DND-41 (cell line): Measurements from ENCODE around the gene CIDEC.

Source experiments
- EZH2 ChIP-seq: IDR thresholded peaks from 3 replicates; pipeline ENCODE4 v1.6.1; 2012; ENCODE audit warnings: borderline replicate concordance, low read depth, mild to moderate bottlenecking, moderate library complexity, low read length, inconsistent platforms; ENCODE audit not compliant: severe bottlenecking
- TF ChIP-seq, protein P1 (sequence below): IDR thresholded peaks from 2 replicates; pipeline ENCODE4 v1.5.1; 2012; ENCODE audit warnings: borderline replicate concordance, low read length, moderate library complexity, mild to moderate bottlenecking; ENCODE audit not compliant: poor library complexity, severe bottlenecking; ENCODE audit errors: extremely low read depth

- TF ChIP-seq, protein P1, sequence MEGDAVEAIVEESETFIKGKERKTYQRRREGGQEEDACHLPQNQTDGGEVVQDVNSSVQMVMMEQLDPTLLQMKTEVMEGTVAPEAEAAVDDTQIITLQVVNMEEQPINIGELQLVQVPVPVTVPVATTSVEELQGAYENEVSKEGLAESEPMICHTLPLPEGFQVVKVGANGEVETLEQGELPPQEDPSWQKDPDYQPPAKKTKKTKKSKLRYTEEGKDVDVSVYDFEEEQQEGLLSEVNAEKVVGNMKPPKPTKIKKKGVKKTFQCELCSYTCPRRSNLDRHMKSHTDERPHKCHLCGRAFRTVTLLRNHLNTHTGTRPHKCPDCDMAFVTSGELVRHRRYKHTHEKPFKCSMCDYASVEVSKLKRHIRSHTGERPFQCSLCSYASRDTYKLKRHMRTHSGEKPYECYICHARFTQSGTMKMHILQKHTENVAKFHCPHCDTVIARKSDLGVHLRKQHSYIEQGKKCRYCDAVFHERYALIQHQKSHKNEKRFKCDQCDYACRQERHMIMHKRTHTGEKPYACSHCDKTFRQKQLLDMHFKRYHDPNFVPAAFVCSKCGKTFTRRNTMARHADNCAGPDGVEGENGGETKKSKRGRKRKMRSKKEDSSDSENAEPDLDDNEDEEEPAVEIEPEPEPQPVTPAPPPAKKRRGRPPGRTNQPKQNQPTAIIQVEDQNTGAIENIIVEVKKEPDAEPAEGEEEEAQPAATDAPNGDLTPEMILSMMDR, result no peak
- TF ChIP-seq EZH2, result no peak
Measured at GRCh38 chr3:9841015-9841414, 39.0 kb downstream of the CIDEC start.
